ENCODE data around the gene SLC45A1.
A peak's percentile ranks its signal among the peaks of the same experiment; 100 is the strongest.

The SLC45A1 gene

GRCh38 chr1:8338526-8339202 is 20.8 kb downstream of the SLC45A1 start:
- DNase-seq: no peak

- DNase-seq: no peak
Observed at GRCh38 chr1:8339203-8339600, 21.3 kb downstream of the SLC45A1 start.

DNA sequence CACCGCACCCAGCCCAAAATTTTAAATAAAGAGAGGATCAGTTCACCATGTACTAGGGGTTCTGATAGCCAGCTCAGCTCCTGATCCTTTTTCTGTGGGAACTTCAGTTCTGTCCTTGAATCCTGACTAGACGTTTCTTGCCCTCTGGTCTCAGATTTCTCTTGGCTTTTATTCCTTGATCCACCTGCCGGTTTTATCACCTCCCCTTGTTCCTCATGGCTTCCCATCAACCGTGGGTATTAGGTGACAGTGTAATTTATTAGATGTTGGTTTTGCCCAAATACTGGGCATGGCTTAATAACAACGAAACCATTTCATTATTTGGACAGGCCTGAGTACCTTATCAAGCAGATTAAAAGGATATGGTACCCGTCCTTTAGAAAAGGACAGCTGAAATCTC is 22.5 kb downstream of the SLC45A1 start:
- no peak for DNase-seq

GRCh38 chr1:8342325-8342724 is 24.4 kb downstream of the SLC45A1 start:
- no peak for DNase-seq

- DNase-seq: no peak
Observed at GRCh38 chr1:8343044-8343443, 25.1 kb downstream of the SLC45A1 start.

GRCh38 chr1:8343464-8344001 is 25.6 kb downstream of the SLC45A1 start:
- DNase-seq: no peak

- DNase-seq: no peak
Observed at GRCh38 chr1:8344893-8345507, 27.1 kb downstream of the SLC45A1 start.

GRCh38 chr1:8345621-8346415 is 27.9 kb downstream of the SLC45A1 start:
- no peak for DNase-seq

GRCh38 chr1:8347635-8348034 is 29.7 kb downstream of the SLC45A1 start:
- DNase-seq: no peak

- DNase-seq: no peak
Observed at GRCh38 chr1:8348047-8348776, 30.3 kb downstream of the SLC45A1 start.

DNA sequence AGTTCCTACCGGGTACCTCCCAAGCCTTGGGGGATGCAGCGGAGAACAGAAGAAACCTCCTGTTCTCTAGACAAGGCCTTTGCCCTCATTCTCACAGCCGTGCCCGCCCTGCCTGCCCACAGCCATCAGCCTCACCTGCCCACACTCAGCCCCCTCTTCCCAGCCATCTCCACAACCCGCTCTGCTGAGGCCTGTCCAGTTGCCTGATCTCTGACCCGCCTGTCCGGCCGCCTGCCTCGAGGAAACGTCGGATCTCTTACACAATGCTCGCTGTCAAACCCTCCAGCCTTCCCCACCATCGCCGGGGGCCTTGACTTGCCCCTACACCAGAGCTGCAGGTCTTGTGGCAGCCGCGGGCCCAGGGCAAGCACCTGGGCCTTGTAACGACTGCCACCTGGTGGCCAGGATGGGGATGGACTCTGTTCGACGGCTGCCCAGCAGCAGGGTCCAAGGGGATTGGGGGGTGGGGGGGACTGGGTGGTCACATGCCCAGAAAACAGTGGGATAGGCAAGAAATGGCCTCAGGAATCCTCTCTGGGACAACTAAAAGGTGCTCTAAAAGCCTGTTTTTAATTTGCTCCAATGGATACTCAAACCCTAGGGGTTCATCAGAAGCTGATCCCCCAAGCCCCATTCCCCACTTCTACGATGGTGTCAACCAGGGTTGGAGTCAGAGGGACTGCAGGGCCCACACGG is 31.0 kb downstream of the SLC45A1 start:
- peak; percentile 66 to 71 for DNase-seq

DNA sequence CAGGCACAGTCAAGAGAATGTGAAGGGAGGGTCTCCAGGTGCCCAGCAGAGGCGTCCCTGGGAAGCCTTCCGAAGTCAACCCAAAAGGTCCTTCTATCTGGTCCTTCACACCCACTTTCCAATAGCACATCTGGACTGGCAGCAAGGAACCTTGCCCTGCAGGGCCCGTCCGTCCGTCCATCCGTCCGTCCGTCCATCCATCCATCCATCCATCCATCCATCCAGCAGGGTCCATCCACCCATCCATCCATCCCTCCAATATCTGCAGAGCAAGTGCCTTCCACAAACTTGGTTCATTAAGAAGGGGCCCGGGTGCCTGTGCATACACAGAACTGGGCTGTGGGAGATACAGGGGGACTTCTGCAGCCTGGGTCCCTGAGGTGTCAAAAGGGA is 31.6 kb downstream of the SLC45A1 start:
- no peak for DNase-seq

DNA sequence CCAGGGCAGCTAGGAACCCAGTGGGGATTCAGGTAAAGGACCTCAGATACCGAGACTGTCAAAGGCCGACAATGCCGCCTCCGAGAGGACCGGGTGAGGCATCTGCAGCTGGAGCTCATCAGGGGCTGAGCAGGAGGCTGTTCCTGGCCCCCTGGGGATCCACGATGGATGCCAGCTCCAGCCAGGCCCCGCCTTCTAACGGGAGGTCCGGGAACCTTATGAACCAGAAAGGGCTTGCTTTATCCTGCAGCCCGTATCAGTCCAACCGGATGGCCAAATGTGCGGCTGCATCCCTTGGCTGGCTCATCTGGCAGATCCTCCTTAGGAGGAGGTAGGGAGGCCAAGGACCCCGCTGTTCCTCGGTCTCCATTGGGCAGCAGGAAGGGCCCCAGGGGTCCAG is 32.0 kb downstream of the SLC45A1 start:
- DNase-seq: no peak

- no peak for DNase-seq
Observed at GRCh38 chr1:8350914-8351684, 33.2 kb downstream of the SLC45A1 start.

DNA sequence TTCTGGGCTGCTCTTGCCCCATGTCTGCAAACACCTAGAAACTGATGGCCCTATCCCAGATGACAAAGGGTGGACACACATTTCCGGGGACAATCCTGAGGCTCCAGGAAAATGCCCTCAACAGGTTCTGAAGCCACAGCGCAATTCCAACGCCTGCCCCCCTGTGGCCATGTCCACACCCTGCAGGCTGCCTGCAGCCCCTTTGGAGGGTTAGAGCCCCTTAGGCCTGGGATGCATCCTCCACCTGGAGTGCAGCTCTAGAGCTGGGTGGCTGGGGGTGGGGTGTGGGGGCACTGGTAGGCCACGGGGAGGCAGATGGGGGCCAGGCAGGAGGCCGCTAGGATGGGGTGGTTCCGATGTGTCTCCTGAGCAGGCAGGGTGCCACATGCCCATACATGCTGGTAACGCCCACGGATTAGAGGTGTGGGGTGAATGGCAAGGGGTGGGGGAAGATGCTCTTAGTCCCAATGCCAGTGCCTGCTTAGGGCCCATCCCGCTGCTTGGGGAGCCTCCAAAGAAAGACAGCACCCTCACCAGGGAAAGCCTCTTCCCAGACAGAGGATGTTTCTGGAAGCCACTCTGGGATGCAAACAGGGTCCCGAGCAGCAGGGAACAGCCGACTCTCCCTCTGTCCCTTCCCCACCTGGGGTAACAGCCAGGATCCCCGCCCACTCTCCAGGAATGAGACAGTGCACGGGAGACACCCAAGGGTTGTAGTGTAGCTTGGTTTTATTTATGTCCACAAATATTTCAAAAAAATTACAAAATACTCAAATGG is 34.0 kb downstream of the SLC45A1 start:
- no peak for DNase-seq

- no peak for DNase-seq
Observed at GRCh38 chr1:8352471-8352845, 34.5 kb downstream of the SLC45A1 start.

DNA sequence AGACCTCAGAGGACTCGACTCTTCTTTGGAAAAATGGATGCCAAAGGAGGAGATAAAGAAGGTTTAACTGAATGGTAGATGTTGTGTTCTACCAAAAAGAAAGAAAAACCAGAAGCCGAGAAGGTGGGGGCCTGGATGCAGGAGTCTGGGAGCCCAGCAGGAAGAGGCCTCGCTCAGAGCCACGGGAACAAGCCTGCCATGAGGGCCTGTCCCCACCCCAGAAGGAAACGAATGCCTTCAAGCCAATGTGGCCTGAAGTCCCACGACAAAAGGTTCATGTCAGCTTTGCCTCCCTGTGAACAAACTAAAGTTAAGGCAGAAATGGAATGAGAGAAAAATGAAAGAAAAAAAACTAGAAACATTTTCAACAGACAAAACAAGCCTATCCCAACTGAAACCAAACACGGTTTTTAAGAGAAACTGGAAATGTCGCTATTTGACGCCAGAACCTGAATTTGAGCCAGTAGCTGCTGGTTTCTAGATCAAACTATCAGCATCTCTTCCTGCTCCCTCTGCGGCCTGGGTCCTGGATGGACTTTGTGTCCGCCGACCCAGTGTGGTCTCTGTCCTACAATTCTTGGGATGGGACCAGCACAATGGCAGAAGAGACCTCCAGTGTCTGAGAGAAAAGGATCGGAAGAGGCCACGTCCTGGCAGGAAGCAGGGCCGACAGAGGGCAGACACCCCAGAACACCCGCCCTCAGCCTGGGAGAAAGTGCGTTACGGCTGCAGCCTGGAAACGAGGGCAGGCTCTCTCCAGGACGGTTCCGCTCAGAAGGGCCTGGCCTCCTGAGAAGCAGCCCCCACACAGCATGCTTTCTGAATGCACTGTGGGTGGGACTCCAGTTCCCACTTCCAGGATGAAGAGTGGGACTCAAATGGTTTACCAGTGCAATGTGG is 35.2 kb downstream of the SLC45A1 start:
- DNase-seq: no peak

DNA sequence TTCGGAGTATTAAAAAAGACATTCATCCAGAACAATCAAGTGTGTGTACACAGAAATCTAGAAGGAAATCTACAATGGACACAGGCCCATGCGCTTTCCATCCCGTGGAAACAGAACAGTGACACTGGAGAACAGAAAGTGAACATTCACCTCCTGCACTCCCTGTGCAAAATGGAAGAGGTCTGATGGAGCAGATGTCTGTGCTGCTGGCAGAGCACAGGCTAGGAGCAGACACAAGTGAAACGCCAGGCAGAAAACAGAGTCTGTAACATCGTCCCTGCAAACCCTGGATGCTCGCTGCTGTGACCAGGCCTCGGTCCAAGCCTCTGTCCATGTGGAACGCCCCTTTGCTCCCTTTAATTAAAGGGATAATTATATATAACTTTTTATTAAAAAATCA is 36.1 kb downstream of the SLC45A1 start:
- DNase-seq: no peak

DNA sequence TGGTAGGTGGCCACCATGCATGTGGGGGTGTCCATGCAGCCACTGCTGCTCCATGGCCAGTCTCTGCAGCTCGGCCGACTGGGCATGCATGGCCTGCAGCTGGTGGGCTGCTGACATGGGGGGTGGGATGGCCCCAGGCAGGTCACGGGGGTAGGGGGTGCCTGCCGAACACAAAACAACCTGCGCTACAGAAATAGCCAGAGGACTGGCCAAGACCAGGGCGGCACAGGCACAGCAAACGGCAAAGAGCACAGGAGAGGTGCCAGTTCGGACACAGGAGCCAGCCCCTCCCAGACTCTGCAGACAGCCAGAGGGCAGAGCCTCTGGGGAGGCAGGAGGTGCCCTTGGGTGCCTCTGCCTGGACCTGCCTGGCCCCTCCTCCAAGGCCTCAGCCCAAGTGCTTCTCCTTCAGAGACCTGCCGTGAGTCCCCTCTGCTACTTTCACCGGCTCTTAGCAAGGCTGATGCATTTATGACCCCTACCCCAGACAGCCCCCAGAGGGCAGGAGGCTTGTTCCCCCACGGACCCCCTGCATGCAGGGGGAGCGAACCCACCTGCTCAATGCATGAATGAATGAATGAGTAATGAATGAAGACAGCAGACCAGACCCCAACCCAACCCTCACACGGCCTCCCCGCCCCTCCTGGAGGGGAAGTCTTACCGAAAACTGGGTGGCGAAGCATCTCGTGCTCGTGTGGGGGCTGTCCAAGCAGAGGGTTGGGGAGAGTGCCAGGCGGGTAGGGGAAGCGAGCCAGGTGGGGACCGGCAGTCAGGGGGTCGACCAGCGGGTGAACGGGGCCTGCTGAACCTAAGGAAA is 37.7 kb downstream of the SLC45A1 start:
- DNase-seq: no peak

Measured in activated CD4-positive, alpha-beta T cell treated with anti-CD3 and anti-CD28 coated beads for 4 hours (primary cell).